HEK293 (cell line): ENCODE data around the gene OR11H6.

Experiments used
- CTCF ChIA-PET: fragments of 350-600 bp; formaldehyde crosslinking; extraction: SDS; loops from one replicate; lab custom pipeline; 2021; ENCODE audit warnings: antibody characterized with exemption; lab: Yijun Ruan, JAX
- POLR2A ChIA-PET: fragments of 300-600 bp; formaldehyde crosslinking; extraction: SDS; loops from one replicate; lab custom pipeline; 2020; ENCODE audit warnings: antibody characterized with exemption, inconsistent platforms; lab: Yijun Ruan, JAX
- H3K27ac ChIP-seq: fragments of 200-500 bp; sonication (Bioruptor generic); 2 replicates; pipeline ENCODE4 v1.5.1; 2014; ENCODE audit warnings: low read depth, low read length, control low read depth, inconsistent platforms; ENCODE audit errors: extremely low read depth
- H3K36me3 ChIP-seq, 2 experiments: fragments of 200-500 bp in 1 of 2; sonication (Bioruptor generic) in 1 of 2; 1 replicate in 1 of 2; 2 replicates in 1 of 2; pipeline ENCODE4 v1.5.1; 2014 to 2017; ENCODE audit warnings: inconsistent platforms in 2 of 2, low read length in 2 of 2; ENCODE audit not compliant: control insufficient read depth in 2 of 2, insufficient read depth in 1 of 2
- H3K4me1 ChIP-seq: fragments of 200-500 bp; sonication (Bioruptor generic); 2 replicates; pipeline ENCODE4 v1.5.1; 2014; ENCODE audit warnings: mild to moderate bottlenecking, low read length, inconsistent platforms; ENCODE audit not compliant: control insufficient read depth, insufficient read depth
- H3K4me3 ChIP-seq: 2 replicates; pipeline ENCODE4 v1.5.1; 2011; ENCODE audit warnings: low read depth, mild to moderate bottlenecking, control low read depth, low read length, moderate library complexity
- H3K9me3 ChIP-seq: fragments of 200-500 bp; sonication (Bioruptor generic); 2 replicates; pipeline ENCODE4 v1.5.1; 2014; ENCODE audit warnings: low read depth, low read length, inconsistent platforms; ENCODE audit not compliant: control insufficient read depth, insufficient read depth
- HOXD13 ChIP-seq: sonication (generic); formaldehyde crosslinking; IDR thresholded peaks from 2 replicates; pipeline ENCODE4 v1.8.0; 2022; ENCODE audit warnings: missing genetic modification reagents, borderline replicate concordance
- PRDM1 ChIP-seq: fragments of 450-650 bp; formaldehyde crosslinking; IDR thresholded peaks from 2 replicates; pipeline ENCODE4; 2016; ENCODE audit warnings: missing biosample characterization, missing genetic modification characterization
- REPIN1 ChIP-seq: fragments of 450-650 bp; formaldehyde crosslinking; IDR thresholded peaks from 2 replicates; pipeline ENCODE4 v1.5.1; 2017; ENCODE audit warnings: missing biosample characterization, missing genetic modification characterization, low read depth
- ZBTB48 ChIP-seq: fragments of 450-650 bp; formaldehyde crosslinking; IDR thresholded peaks from 2 replicates; pipeline ENCODE4 v1.5.1; 2016; ENCODE audit warnings: missing biosample characterization, missing genetic modification characterization
- ZFP69B ChIP-seq: fragments of 450-650 bp; formaldehyde crosslinking; IDR thresholded peaks from 2 replicates; pipeline ENCODE4 v1.5.1; 2016; ENCODE audit warnings: missing biosample characterization, missing genetic modification characterization
- ZNF121 ChIP-seq: fragments of 450-650 bp; formaldehyde crosslinking; IDR thresholded peaks from 2 replicates; pipeline ENCODE4 v1.5.1; 2016; ENCODE audit warnings: missing biosample characterization, missing genetic modification characterization
- ZNF2 ChIP-seq: fragments of 450-650 bp; formaldehyde crosslinking; IDR thresholded peaks from 2 replicates; pipeline ENCODE4 v1.5.1; 2016; ENCODE audit warnings: missing biosample characterization, missing genetic modification characterization
- ZNF223 ChIP-seq: fragments of 450-650 bp; formaldehyde crosslinking; IDR thresholded peaks from 2 replicates; pipeline ENCODE4 v1.5.1; 2016; ENCODE audit warnings: missing biosample characterization, missing genetic modification characterization
- ZNF335 ChIP-seq: fragments of 450-650 bp; formaldehyde crosslinking; conservative IDR thresholded peaks from 2 replicates; pipeline ENCODE4 v1.5.1; 2016; ENCODE audit warnings: missing biosample characterization, missing genetic modification characterization
- ZNF366 ChIP-seq: fragments of 450-650 bp; formaldehyde crosslinking; conservative IDR thresholded peaks from 2 replicates; pipeline ENCODE4 v1.5.1; 2016; ENCODE audit warnings: missing biosample characterization, missing genetic modification characterization
- ZNF391 ChIP-seq: fragments of 450-650 bp; formaldehyde crosslinking; IDR thresholded peaks from 2 replicates; pipeline ENCODE4 v1.5.1; 2016; ENCODE audit warnings: low read depth, missing biosample characterization, missing genetic modification characterization, borderline replicate concordance
- ZNF416 ChIP-seq: fragments of 450-650 bp; formaldehyde crosslinking; IDR thresholded peaks from 2 replicates; pipeline ENCODE4 v1.5.1; 2016; ENCODE audit warnings: missing biosample characterization, missing genetic modification characterization
- ZNF501 ChIP-seq: fragments of 450-650 bp; formaldehyde crosslinking; IDR thresholded peaks from 2 replicates; pipeline ENCODE4 v1.5.1; 2016; ENCODE audit warnings: missing biosample characterization, missing genetic modification characterization
- ZNF747 ChIP-seq: fragments of 450-650 bp; formaldehyde crosslinking; IDR thresholded peaks from 2 replicates; pipeline ENCODE4 v1.5.1; 2016; ENCODE audit warnings: missing biosample characterization, missing genetic modification characterization
- ZNF791 ChIP-seq: fragments of 450-650 bp; formaldehyde crosslinking; IDR thresholded peaks from 2 replicates; pipeline ENCODE4 v1.5.1; 2016; ENCODE audit warnings: missing biosample characterization, missing genetic modification characterization
- TF ChIP-seq, protein P1 (sequence below): fragments of 450-650 bp; formaldehyde crosslinking; IDR thresholded peaks from 2 replicates; pipeline ENCODE4 v1.5.1; 2017; ENCODE audit warnings: missing biosample characterization, missing genetic modification characterization
- TF ChIP-seq, protein P2 (sequence below): fragments of 450-650 bp; formaldehyde crosslinking; IDR thresholded peaks from 2 replicates; pipeline ENCODE4 v1.5.1; 2016; ENCODE audit warnings: missing biosample characterization, missing genetic modification characterization
- TF ChIP-seq, protein P3 (sequence below): fragments of 450-650 bp; IDR thresholded peaks from 2 replicates; pipeline ENCODE4 v1.5.1; 2018; ENCODE audit warnings: missing biosample characterization, missing genetic modification characterization
- TF ChIP-seq, protein P4 (sequence below): fragments of 450-650 bp; formaldehyde crosslinking; IDR thresholded peaks from 2 replicates; pipeline ENCODE4 v1.5.1; 2016; ENCODE audit warnings: missing biosample characterization, missing genetic modification characterization

Gene OR11H6

DNA sequence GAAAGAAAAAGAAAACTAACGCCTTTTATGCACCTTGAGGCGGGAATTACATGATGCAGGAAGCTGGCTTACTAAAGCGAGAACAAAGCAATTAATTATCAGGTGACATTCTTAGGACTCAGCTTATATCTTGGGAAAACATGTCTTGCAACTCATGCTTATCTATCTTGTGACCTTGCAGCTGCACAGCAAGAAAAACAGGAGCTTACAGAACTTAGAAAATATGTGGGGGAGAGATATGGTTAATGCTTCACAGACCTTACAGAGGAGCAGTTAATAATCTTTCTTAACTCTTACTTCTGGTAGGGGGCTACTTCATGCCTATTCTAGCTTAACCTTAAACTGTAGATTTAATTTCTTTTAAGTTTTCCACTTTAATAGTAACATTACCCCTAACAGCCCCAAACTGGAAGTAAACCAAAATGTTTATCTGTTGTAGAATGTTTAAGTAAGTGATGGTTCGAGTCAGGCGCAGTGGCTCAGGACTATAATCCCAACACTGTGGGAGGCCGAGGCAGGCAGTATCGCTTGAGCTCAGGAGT lies 46.0 kb upstream of the OR11H6 start:
- Histone ChIP-seq H3K4me1 (no peaks in the 10 kb centered on the region), H3K9me3 (no peaks in the 10 kb centered on the region), H3K4me3 (no peak overlapping the region), H3K27ac (no peak overlapping the region), H3K36me3 (no peaks in the 10 kb centered on the region)
- ChIA-PET POLR2A (no interaction called here), CTCF (no interaction called here)
- TF ChIP-seq, protein P1, sequence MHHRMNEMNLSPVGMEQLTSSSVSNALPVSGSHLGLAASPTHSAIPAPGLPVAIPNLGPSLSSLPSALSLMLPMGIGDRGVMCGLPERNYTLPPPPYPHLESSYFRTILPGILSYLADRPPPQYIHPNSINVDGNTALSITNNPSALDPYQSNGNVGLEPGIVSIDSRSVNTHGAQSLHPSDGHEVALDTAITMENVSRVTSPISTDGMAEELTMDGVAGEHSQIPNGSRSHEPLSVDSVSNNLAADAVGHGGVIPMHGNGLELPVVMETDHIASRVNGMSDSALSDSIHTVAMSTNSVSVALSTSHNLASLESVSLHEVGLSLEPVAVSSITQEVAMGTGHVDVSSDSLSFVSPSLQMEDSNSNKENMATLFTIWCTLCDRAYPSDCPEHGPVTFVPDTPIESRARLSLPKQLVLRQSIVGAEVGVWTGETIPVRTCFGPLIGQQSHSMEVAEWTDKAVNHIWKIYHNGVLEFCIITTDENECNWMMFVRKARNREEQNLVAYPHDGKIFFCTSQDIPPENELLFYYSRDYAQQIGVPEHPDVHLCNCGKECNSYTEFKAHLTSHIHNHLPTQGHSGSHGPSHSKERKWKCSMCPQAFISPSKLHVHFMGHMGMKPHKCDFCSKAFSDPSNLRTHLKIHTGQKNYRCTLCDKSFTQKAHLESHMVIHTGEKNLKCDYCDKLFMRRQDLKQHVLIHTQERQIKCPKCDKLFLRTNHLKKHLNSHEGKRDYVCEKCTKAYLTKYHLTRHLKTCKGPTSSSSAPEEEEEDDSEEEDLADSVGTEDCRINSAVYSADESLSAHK: no peak

DNA sequence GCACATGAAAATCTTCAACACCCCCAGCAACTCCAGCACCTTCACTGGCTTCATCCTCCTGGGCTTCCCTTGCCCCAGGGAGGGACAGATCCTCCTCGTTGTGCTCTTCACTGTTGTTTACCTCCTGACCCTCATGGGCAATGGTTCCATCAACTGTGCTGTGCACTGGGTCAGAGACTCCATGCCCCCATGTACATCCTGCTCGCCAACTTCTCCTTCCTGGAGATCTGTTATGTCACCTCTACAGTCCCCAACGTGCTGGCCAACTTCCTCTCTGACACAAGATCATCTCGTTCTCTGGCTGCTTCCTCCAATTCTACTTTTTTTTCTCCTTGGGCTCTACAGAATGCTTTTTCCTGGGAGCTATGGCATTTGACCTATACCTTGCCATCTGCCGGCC lies 44.3 kb upstream of the OR11H6 start:
- POLR2A ChIA-PET: no interaction called here
- Histone ChIP-seq H3K36me3 (no peaks in the 10 kb centered on the region), H3K27ac (no peak overlapping the region), H3K4me3 (no peak overlapping the region), H3K9me3 (no peaks in the 10 kb centered on the region), H3K4me1 (no peaks in the 10 kb centered on the region)
- TF ChIP-seq ZNF747 (tag by site-specific recombination) (no peak), ZNF391 (no peak), ZNF791 (no peak), HOXD13 (no peak), PRDM1 (tag by site-specific recombination) (no peak), ZFP69B (no peak), ZNF121 (no peak), ZNF2 (tag by site-specific recombination) (no peak), ZBTB48 (no peak), ZNF366 (tag by site-specific recombination) (no peak), ZNF416 (no peak), REPIN1 (tag by site-specific recombination) (no peak), ZNF223 (tag by site-specific recombination) (no peak), ZNF335 (tag by site-specific recombination) (no peak), ZNF501 (tag by site-specific recombination) (no peak)
- TF ChIP-seq, protein P2, sequence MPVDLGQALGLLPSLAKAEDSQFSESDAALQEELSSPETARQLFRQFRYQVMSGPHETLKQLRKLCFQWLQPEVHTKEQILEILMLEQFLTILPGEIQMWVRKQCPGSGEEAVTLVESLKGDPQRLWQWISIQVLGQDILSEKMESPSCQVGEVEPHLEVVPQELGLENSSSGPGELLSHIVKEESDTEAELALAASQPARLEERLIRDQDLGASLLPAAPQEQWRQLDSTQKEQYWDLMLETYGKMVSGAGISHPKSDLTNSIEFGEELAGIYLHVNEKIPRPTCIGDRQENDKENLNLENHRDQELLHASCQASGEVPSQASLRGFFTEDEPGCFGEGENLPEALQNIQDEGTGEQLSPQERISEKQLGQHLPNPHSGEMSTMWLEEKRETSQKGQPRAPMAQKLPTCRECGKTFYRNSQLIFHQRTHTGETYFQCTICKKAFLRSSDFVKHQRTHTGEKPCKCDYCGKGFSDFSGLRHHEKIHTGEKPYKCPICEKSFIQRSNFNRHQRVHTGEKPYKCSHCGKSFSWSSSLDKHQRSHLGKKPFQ (tag by site-specific recombination): no peak
- TF ChIP-seq, protein P3, sequence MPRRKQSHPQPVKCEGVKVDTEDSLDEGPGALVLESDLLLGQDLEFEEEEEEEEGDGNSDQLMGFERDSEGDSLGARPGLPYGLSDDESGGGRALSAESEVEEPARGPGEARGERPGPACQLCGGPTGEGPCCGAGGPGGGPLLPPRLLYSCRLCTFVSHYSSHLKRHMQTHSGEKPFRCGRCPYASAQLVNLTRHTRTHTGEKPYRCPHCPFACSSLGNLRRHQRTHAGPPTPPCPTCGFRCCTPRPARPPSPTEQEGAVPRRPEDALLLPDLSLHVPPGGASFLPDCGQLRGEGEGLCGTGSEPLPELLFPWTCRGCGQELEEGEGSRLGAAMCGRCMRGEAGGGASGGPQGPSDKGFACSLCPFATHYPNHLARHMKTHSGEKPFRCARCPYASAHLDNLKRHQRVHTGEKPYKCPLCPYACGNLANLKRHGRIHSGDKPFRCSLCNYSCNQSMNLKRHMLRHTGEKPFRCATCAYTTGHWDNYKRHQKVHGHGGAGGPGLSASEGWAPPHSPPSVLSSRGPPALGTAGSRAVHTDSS (tag by site-specific recombination): no peak
- TF ChIP-seq, protein P4, sequence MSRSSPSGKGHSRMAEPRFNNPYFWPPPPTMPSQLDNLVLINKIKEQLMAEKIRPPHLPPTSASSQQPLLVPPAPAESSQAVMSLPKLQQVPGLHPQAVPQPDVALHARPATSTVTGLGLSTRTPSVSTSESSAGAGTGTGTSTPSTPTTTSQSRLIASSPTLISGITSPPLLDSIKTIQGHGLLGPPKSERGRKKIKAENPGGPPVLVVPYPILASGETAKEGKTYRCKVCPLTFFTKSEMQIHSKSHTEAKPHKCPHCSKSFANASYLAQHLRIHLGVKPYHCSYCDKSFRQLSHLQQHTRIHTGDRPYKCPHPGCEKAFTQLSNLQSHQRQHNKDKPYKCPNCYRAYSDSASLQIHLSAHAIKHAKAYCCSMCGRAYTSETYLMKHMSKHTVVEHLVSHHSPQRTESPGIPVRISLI (tag by site-specific recombination): no peak
- CTCF ChIA-PET: no interaction called here
